H7 (cell line): Measurements from ENCODE around the gene GLI3. TPM values are rescaled to one million over a fixed set of nuclear protein-coding genes. Genes with fewer than 3 reads are reported as not detected.

ENCODE experiments used
- DNase-seq: peaks from one replicate; pipeline ENCODE4 v3.0.0; 2012
- H3K27me3 ChIP-seq: 2 replicates; pipeline ENCODE4 v1.6.0; 2011; ENCODE audit warnings: mild to moderate bottlenecking, low read length; ENCODE audit not compliant: control insufficient read depth, insufficient read depth
- H3K36me3 ChIP-seq: replicated peaks from 2 replicates; pipeline ENCODE4 v1.5.1; 2011; ENCODE audit warnings: low read length; ENCODE audit not compliant: control insufficient read depth, insufficient read depth
- H3K4me3 ChIP-seq: 2 replicates; pipeline ENCODE4 v1.5.1; 2011; ENCODE audit warnings: low read depth, mild to moderate bottlenecking, control low read depth, low read length, moderate library complexity; ENCODE audit not compliant: insufficient read depth
- total RNA-seq: library from RNA; depleted of rRNA; stranded (reverse); fragments of >200 nt; shearing (Covaris generic); gene quantifications from 2 replicates; pipeline ENCODE4 v1.2.3, GENCODE V29; 2014

Gene GLI3
- total RNA-seq, 1 experiment from 2014 or later = 6.7 TPM

DNA sequence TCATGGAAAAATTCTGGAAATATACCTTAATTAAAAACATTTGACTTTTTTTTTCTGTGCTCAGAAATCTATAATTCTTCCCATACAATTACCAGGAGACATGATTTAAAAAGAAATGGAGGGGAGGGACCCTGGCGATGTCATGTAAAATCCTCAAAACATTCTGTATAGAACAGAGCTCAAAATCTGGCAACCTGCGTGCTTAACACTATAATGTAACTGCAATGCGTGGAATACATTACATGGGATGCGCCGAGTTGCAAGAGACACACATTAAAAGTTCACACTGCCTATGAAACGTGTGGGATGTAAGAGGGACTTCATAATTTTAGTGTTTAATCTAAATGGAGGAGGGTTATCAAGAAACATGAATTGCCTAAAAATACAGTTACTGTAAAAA is 215.0 kb downstream of the GLI3 start:
- Histone ChIP-seq H3K4me3 (no peak overlapping the region), H3K27me3 (no peaks in the 10 kb centered on the region), H3K36me3 (0 out of 2 replicates have a peak, but pooled peaks cover 1% of the 10 kb centered on the region)
- DNase-seq = no peak

DNA sequence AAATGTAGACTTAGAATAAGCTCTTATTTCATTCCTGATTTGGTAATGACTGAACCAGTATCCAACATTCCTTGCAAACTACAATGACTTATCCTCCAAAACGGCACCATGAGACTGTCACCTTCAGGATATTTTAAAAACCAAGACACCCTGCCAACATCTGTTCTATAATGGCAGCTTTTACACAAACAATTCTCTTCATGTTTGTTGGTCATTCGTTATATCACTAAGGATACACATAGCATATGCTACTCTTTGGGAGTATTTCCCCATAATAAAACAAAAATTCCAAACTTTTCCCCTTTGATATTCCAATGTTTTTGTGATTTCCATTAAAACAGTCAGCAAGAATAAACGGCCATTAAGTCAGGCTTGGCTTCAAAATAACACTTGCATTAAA is 215.4 kb downstream of the GLI3 start:
- Histone ChIP-seq H3K36me3 (0 out of 2 replicates have a peak, but pooled peaks cover 1% of the 10 kb centered on the region), H3K27me3 (no peaks in the 10 kb centered on the region), H3K4me3 (no peak overlapping the region)
- DNase-seq = no peak

DNA sequence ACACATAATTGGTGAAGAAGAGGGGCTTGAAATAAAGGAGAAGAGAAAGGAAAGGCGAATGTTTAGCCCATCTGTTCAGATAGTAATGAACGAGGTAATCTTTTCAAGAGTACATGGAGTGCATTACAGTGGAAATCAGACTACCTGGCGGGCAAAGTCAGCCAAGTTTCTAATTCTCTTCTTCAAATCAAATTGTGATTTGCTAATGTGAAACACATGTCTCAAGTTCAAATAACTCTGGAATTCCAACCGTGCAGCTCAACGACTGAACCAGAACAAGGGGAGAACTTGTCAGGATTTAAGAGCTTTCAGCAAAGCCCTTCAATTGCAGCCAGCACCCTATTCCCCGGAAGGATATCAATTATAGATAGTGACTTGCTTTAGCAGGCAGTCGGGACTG is 216.9 kb downstream of the GLI3 start:
- no peak for DNase-seq
- no peak overlapping the region for H3K4me3 ChIP-seq
- H3K36me3 ChIP-seq = 0 out of 2 replicates have a peak, but pooled peaks cover 1% of the 10 kb centered on the region
- H3K27me3 ChIP-seq = no peaks in the 10 kb centered on the region

DNA sequence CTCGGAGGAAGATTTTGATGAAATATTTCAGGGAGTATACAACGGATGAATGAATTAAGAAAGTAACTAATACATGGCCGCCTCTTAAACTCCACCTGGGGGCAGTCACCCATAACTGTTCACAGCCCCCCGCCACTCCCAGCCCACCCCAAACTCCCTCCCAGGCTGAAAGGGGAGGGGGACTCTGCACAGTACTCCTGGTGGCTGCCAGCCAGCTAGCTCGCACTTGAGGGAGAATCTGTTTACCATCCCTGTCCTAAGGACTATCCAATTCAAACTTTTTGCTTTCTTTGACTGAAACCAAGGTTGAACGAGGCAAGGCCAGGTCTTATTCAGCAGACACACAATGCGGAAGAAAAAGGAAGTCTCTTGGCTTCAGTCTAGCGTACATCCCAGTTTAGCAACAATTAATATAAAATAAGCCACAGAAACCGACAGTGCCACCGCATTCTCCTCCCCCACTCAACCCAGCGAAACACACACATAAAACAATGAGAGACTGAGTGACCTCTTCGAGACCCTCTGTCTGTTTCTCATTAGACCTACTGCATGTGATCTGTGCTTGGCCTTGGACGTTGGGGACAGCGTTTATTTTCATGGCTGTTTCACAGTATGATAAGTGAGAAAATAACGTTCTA is 219.5 kb downstream of the GLI3 start:
- peak; percentile 36 for DNase-seq
- Histone ChIP-seq H3K36me3 (no peaks in the 10 kb centered on the region), H3K4me3 (no peak overlapping the region), H3K27me3 (no peaks in the 10 kb centered on the region)

DNA sequence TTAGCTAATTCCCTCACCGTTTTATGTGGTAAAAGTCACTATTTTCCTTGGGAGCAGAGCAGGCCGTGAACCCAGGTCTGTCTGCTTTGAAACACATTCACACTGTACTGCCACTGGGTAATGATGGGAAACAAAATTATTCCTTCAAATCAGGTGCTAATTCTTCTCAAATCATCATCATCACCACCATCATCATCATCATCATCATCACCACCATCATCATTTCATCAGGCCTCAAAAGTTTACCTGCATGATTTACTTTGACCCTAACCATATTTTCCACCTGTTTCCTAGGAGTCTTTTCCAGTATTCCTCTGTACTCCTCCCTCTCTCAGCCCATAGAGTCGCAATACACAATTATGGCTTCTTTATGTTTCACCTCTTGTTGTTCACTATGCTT is 220.5 kb downstream of the GLI3 start:
- no peak for DNase-seq
- no peaks in the 10 kb centered on the region for H3K27me3 ChIP-seq

DNA sequence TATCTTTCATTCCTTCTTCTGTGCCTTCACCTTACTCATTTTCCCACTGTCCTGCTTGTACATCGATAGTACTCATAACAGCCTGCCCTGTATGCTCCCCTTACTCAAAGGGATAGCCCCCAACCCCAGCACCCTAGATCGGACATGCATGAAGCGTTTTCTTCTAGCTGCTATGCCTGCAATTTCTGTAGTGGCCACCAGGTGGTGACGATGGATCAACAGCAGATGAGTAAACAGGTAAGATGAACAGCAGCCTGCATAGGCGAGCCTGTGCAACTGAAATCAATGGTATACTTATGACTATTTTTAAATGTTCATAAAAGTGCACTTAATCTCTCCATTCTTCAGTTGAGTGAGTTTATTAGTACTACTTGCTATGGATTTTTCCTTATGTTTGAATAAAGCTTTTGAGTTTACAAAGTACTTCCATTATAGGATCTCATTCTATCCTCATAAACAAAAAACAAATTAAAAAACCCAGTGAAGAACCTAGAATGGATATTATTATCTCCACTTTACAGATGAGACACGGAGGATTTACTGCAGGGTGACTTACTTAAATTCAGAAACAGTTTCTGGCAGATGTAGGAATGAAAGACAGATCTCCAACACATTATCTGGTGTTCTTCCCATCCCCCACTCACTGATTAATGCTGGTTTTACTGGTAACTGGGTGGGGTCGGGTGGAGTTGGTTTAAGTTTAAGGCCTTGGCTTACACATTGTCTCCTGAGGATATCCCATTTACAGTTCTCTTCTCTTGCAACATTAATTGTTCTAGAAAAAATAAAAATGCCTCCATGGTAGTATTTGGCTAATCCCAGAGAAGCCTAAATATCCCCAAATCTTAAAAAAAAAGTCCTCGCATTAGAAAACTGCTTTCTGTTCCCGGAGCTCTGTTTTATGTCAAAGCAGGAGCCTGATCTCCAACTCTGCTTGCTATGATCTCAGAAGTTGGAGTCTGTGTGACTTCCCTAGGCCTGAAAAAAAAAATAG is 222.1 kb downstream of the GLI3 start:
- peak; percentile 69 for DNase-seq
- Histone ChIP-seq H3K4me3 (no peak overlapping the region), H3K36me3 (no peaks in the 10 kb centered on the region), H3K27me3 (no peaks in the 10 kb centered on the region)

More for the DNA sequence above, 220.5 kb downstream of the GLI3 start:
- no peaks in the 10 kb centered on the region for H3K36me3 ChIP-seq
- no peak overlapping the region for H3K4me3 ChIP-seq

DNA sequence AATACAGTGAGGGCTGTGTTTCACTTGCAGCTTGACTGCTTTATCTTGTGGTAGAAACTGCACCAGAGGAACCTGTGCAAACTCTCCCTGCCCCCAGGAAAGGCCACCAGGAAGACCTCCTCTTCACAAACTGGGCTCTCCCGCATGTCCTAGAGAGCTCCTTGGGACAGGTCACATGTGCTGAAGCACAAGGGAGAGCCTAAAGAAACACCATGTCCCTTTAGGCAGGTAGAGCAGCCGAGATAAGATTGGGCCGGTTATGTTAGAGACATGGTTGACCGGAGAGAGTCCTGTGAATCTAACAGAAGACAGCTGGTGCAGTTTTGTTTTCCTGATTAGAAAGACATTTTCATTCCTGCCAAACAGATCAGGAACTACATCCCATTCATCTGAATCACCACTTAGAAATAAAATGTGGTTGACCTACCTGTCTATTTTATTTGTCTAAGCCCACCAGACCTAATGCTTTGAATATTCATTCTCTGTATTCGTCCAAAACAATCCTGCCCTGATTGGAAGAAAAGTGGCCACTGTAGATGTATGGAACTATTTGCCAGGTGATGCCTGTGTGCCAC is 224.1 kb downstream of the GLI3 start:
- no peak for DNase-seq
- Histone ChIP-seq H3K4me3 (no peak overlapping the region), H3K27me3 (no peaks in the 10 kb centered on the region), H3K36me3 (no peaks in the 10 kb centered on the region)

DNA sequence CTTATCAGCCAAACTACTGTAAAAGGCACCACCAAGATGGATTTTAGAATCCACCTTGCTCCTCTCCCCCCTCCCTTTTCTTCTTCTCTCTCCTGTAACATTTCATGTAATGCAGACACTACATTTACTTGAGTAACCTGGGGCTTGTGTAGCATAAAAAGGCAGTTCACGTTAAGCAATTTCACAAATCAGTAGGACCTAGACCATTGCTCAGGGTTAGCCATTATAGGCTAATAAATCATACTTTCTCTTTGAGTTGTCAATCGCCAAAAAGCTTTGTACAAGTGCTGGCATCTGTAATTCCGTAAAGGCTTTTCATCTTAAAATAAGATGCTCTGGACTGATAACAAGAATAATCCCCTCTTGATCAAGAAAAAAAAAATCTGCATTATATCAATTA is 224.7 kb downstream of the GLI3 start:
- no peak overlapping the region for H3K4me3 ChIP-seq
- DNase-seq = no peak
- no peaks in the 10 kb centered on the region for H3K27me3 ChIP-seq
- no peaks in the 10 kb centered on the region for H3K36me3 ChIP-seq

DNA sequence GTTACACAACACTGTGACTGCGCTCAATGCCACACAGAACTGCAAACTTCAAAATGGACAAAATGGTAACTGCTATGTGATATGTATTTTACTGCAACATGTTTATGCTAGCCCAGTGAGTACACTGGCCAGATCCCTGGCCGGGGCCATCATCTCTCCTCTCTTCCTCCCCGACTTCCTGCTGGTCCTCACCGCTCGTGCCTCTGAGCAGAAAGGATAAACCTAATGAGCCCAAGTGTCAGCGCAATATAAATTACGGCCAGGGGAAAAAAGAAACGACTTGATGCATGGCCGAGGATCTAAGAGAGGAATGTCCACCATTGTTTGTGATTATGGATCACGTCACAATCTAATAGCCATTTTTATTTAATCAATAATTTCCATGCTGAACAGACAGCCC is 225.2 kb downstream of the GLI3 start:
- H3K36me3 ChIP-seq = no peaks in the 10 kb centered on the region
- H3K27me3 ChIP-seq = no peaks in the 10 kb centered on the region
- no peak for DNase-seq
- H3K4me3 ChIP-seq = no peak overlapping the region

DNA sequence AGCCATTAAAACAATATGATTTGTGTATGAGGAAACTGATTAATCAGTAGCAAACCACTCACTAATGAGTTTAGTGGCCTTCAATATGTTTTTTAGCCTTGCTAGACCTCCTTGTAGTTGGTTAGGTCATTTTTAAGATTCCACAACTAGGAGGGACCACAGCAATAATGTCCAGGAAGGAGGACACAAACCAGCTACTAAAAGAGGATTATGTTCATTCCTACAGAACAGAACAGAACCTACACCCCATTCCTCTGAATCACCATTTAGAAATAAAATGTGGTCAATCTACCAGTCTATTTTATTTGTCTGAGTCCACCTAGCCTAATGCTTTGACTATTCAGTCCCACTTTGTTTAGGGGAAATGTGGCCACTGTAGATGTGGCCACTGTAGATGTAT is 226.3 kb downstream of the GLI3 start:
- no peak overlapping the region for H3K4me3 ChIP-seq
- DNase-seq = no peak
- H3K36me3 ChIP-seq = no peaks in the 10 kb centered on the region
- no peaks in the 10 kb centered on the region for H3K27me3 ChIP-seq

DNA sequence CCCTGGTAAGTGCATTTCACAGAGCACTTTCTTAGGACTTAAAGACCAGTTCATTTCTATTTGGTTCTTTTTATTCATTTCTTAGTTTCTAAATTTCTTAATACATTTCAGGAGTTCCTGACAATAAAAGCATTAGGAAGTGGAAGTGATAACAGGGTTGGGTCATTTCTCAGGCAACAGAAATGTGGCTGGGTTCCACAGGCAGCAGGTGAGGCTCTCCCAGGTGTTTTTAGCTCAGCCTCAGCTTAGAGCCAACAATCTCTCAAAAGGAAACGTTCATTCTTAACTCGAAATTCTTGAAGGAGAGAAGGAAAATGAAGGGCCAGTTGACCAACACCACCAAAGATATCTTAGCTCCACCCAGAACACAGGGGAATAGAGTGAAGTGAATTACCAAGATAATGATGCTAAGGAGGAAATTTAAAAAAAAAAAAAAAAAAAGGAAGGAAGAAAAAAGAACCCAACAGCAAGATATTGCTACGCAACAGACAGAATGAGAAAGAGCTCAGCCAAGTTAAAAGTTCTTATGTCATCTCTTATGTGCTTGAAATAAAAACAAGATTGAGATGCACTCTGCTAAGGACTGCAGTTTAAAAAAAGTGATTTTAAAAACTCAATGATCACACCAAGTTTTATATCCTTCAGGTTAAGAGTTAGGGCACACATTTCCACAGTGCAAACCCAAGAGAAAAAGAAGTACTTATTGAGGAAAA is 230.1 kb downstream of the GLI3 start:
- no peaks in the 10 kb centered on the region for H3K27me3 ChIP-seq
- no peaks in the 10 kb centered on the region for H3K36me3 ChIP-seq
- H3K4me3 ChIP-seq = no peak overlapping the region
- no peak for DNase-seq

DNA sequence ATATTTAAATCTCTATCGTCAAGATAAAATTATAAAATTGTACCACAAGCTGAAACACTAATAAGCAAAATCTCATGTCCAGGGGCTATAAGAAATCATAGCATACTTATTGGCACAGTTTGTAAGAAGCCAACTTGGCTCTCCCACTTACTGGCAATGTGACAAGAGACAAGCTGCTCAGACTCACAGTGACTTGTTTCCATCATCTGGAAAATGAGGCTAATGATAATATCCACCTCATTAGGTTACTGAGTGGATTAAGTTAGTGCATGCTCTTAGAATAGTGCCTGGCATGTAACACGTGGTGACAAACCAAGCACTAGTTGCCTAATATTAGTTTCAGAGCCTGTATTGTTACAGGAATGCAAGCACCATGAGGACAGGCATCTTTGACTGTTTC is 234.4 kb downstream of the GLI3 start:
- no peaks in the 10 kb centered on the region for H3K36me3 ChIP-seq
- H3K27me3 ChIP-seq = no peaks in the 10 kb centered on the region
- H3K4me3 ChIP-seq = no peak overlapping the region
- no peak for DNase-seq

DNA sequence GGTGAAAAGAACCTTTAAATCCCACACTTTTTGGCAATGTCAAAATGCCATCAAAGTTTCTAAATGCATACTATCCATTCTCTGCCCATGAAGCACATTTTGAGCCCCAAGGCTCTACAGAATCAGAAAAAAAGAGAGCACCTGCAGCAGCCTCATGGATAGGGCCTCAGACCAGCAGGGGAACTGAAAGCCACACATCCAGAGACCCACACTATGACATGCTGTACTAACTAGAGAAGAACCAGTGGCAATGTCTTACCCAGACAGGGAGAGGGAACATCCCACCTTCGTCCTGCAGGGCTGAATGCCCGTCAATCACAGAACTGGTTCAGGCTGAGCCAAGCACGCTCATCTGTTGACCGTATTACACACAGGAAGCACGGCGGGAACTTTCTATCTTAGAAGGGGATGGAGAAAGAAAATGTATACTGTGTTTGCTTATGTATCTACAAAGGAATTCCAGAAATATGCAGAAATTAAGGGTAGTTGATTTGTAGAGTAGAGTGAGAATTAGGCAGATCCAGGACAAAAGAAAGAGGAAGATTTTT is 237.2 kb downstream of the GLI3 start:
- no peak for DNase-seq
- no peaks in the 10 kb centered on the region for H3K36me3 ChIP-seq
- no peaks in the 10 kb centered on the region for H3K27me3 ChIP-seq
- no peak overlapping the region for H3K4me3 ChIP-seq

DNA sequence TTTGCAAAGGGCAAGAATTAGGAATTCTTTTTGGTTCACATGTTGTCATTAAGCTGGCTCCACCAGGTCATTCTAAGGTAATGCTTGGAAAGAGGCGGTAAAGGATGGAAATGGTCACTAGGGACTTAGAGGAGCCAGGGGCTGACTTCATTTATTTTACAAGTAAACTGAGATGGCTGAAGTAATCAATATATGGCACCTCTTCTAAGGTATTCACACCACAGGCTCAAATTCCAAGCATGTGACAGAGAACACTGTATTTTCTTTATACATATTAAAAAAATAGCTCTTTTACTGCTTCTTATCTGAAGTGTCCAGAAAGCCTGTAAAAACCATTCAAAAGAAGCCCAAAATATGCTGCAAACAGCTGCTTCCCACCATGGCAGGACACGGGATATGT is 239.0 kb downstream of the GLI3 start:
- Histone ChIP-seq H3K27me3 (no peaks in the 10 kb centered on the region), H3K36me3 (no peaks in the 10 kb centered on the region), H3K4me3 (no peak overlapping the region)
- no peak for DNase-seq
